HepG2 (cell line): ENCODE data around the gene FGF14. TPM values are rescaled to one million over a fixed set of nuclear protein-coding genes. Genes with fewer than 3 reads are reported as not detected.

Source experiments
- ATAC-seq: fragments of 200-7000 bp; cut with Tn5 transposase; 3 replicates; pipeline ENCODE4 v1.9.1; 2020; ENCODE audit warnings: mild to moderate bottlenecking, moderate library complexity
- BruUV-seq: library from RNA; stranded (reverse); fragments of 400-500 nt; replicated peaks from 2 replicates; lab custom pipeline; 2021; lab: Mats Ljungman, UMichigan
- CTCF ChIA-PET: fragments of 300-600 bp; formaldehyde crosslinking; extraction: SDS; loops from one replicate; lab custom pipeline; 2021; ENCODE audit warnings: low total read pairs, inconsistent platforms, low intra/inter-chr PET ratio; lab: Yijun Ruan, JAX
- POLR2A ChIA-PET: fragments of 350-600 bp; sonication (Branson Sonifier 250); formaldehyde crosslinking; loops from one replicate; lab custom pipeline; 2020; ENCODE audit warnings: antibody characterized with exemption, inconsistent platforms; lab: Yijun Ruan, JAX
- DNase-seq: peaks from one replicate; pipeline ENCODE4 v3.0.0-alpha.2; 2015; ENCODE audit warnings: low spot score
- FAIRE-seq: peaks from 3 replicates; lab custom pipeline; 2011; peaks lifted over from hg19 to GRCh38; lab: Jason Lieb, UNC
- H2AFZ ChIP-seq: one replicate; pipeline ENCODE4 v1.6.1; 2011; ENCODE audit warnings: low read length, inconsistent platforms
- H3K27ac ChIP-seq: fragments of 300-600 bp; 3 replicates; pipeline ENCODE4 v1.8.0; 2011; ENCODE audit warnings: mixed run types, mild to moderate bottlenecking, mixed read lengths, low read length, inconsistent platforms; ENCODE audit not compliant: insufficient read depth; ENCODE audit errors: extremely low read length
- H3K27me3 ChIP-seq, 2 experiments: fragments of 200-600 bp in 1 of 2; 2 replicates in 1 of 2; 3 replicates in 1 of 2; pipeline versions ENCODE4 v1.6.0 to v1.8.0; 2011; ENCODE audit warnings: low read length in 2 of 2, mild to moderate bottlenecking in 2 of 2, moderate library complexity in 2 of 2, inconsistent platforms in 1 of 2; ENCODE audit not compliant: insufficient read depth in 2 of 2, control insufficient read depth in 1 of 2
- H3K36me3 ChIP-seq, 2 experiments: fragments of 200-600 bp in 1 of 2; replicated peaks in 1 of 2; 2 replicates in 1 of 2; 3 replicates in 1 of 2; pipeline versions ENCODE4 v1.5.1 to v1.8.0; 2011; ENCODE audit warnings: low read length in 2 of 2, inconsistent platforms in 1 of 2; ENCODE audit not compliant: insufficient read depth in 2 of 2, control insufficient read depth in 1 of 2
- H3K4me1 ChIP-seq: 2 replicates; pipeline ENCODE4 v1.5.1; 2012; ENCODE audit warnings: low read length, inconsistent platforms; ENCODE audit not compliant: insufficient read depth
- H3K4me2 ChIP-seq: 2 replicates; pipeline ENCODE4 v1.6.0; 2011; ENCODE audit warnings: low read depth, low read length, inconsistent platforms
- H3K4me3 ChIP-seq, 3 experiments: fragments of 200-600 bp in 1 of 3; sonication (generic), shearing (Covaris generic) in 1 of 3; replicated peaks in 1 of 3; 2 replicates each; pipeline ENCODE4 v1.5.1; 2011 to 2016; ENCODE audit warnings: low read length in 3 of 3, inconsistent platforms in 2 of 3, low read depth in 2 of 3, mild to moderate bottlenecking in 2 of 3, control low read depth in 1 of 3, mixed read lengths in 1 of 3; ENCODE audit not compliant: insufficient read depth in 1 of 3
- H3K79me2 ChIP-seq: one replicate; pipeline ENCODE4 v1.6.1; 2011; ENCODE audit warnings: low read length, inconsistent platforms; ENCODE audit not compliant: insufficient read depth
- H3K9ac ChIP-seq: 2 replicates; pipeline ENCODE4 v1.6.0; 2011; ENCODE audit warnings: mild to moderate bottlenecking, low read depth, low read length, inconsistent platforms; ENCODE audit not compliant: insufficient read depth
- H3K9me3 ChIP-seq: 2 replicates; pipeline ENCODE4 v1.5.1; 2012; ENCODE audit warnings: mild to moderate bottlenecking, low read length
- H4K20me1 ChIP-seq: 2 replicates; pipeline ENCODE4 v1.6.0; 2011; ENCODE audit warnings: inconsistent platforms, mild to moderate bottlenecking, low read length, moderate library complexity; ENCODE audit not compliant: insufficient read depth
- HIVEP1 ChIP-seq: sonication (generic); formaldehyde crosslinking; IDR thresholded peaks from 2 replicates; pipeline ENCODE4 v1.4.0; 2020; ENCODE audit warnings: mild to moderate bottlenecking, missing genetic modification reagents
- HOXA7 ChIP-seq: sonication (generic); formaldehyde crosslinking; IDR thresholded peaks from 2 replicates; pipeline ENCODE4 v1.8.1; 2022; ENCODE audit warnings: mild to moderate bottlenecking, missing genetic modification reagents, moderate library complexity
- ISL2 ChIP-seq: sonication (generic); formaldehyde crosslinking; IDR thresholded peaks from 2 replicates; pipeline ENCODE4 v1.5.0; 2020; ENCODE audit warnings: missing genetic modification reagents
- POLR2AphosphoS2 ChIP-seq: IDR thresholded peaks from 2 replicates; pipeline ENCODE4 v1.6.1; 2011; ENCODE audit warnings: low read depth, low read length, improper control_type of control experiment
- RAD21 ChIP-seq: fragments of 450-650 bp; formaldehyde crosslinking; IDR thresholded peaks from 2 replicates; pipeline ENCODE4 v1.5.0; 2020; ENCODE audit warnings: mild to moderate bottlenecking
- SOX13 ChIP-seq, 3 experiments: fragments of 450-650 bp in 1 of 3; sonication (generic) in 1 of 3; formaldehyde crosslinking in 1 of 3; IDR thresholded peaks in 2 of 3; conservative IDR thresholded peaks in 1 of 3; 2 replicates each; pipeline versions ENCODE4 v1.5.0 to v1.6.1; 2016 to 2020; ENCODE audit warnings: antibody characterized with exemption in 1 of 3, mild to moderate bottlenecking in 1 of 3, missing compliant biosample characterization in 1 of 3, missing genetic modification reagents in 1 of 3, moderate library complexity in 1 of 3
- TSC22D2 ChIP-seq: sonication (generic); formaldehyde crosslinking; IDR thresholded peaks from 2 replicates; pipeline ENCODE4 v1.5.1; 2020; ENCODE audit warnings: missing genetic modification reagents, mild to moderate bottlenecking, borderline replicate concordance
- ZFP36 ChIP-seq: fragments of 150-350 bp; IDR thresholded peaks from 2 replicates; pipeline ENCODE4 v1.6.1; 2018; ENCODE audit warnings: borderline replicate concordance, low read length, low read depth; ENCODE audit not compliant: partially characterized antibody
- ZKSCAN5 ChIP-seq: sonication (generic); formaldehyde crosslinking; IDR thresholded peaks from 2 replicates; pipeline ENCODE4 v1.5.1; 2020; ENCODE audit warnings: mild to moderate bottlenecking, missing genetic modification reagents
- ZNF260 ChIP-seq: sonication (generic); formaldehyde crosslinking; IDR thresholded peaks from 2 replicates; pipeline ENCODE4 v1.4.0; 2020; ENCODE audit warnings: missing genetic modification reagents, low read depth, mild to moderate bottlenecking, borderline replicate concordance
- ZNF296 ChIP-seq: sonication (generic); formaldehyde crosslinking; conservative IDR thresholded peaks from 2 replicates; pipeline ENCODE4 v1.5.0; 2020; ENCODE audit warnings: mild to moderate bottlenecking, missing genetic modification reagents
- ZNF446 ChIP-seq: sonication (generic); formaldehyde crosslinking; IDR thresholded peaks from 2 replicates; pipeline ENCODE4 v1.5.0; 2020; ENCODE audit warnings: mild to moderate bottlenecking, missing genetic modification reagents
- ZNF558 ChIP-seq: sonication (generic); formaldehyde crosslinking; IDR thresholded peaks from 2 replicates; pipeline ENCODE4 v1.9.0; 2022; ENCODE audit warnings: mild to moderate bottlenecking, missing genetic modification reagents, borderline replicate concordance
- ZNF563 ChIP-seq: sonication (generic); formaldehyde crosslinking; IDR thresholded peaks from 2 replicates; pipeline ENCODE4 v1.8.0; 2022; ENCODE audit warnings: mild to moderate bottlenecking, moderate library complexity, missing genetic modification reagents
- ZNF572 ChIP-seq: sonication (generic); formaldehyde crosslinking; IDR thresholded peaks from 2 replicates; pipeline ENCODE4 v1.5.1; 2020; ENCODE audit warnings: mild to moderate bottlenecking, missing genetic modification reagents
- ZNF879 ChIP-seq: sonication (generic); formaldehyde crosslinking; IDR thresholded peaks from 2 replicates; pipeline ENCODE4 v1.8.1; 2023; ENCODE audit warnings: missing genetic modification reagents
- in situ Hi-C: cut with HindIII; loops from 2 replicates; pipeline ENCODE4 v1.10.0; 2017; ENCODE audit warnings: low pct_unique_long_range_greater_than_20kb; ENCODE audit not compliant: extremely low pct_ligation_motif_present
- intact Hi-C: fragments of 100-400 bp; cut with micrococcal nuclease; formaldehyde crosslinking; loops from one replicate; pipeline ENCODE4 v1.10.0; 2022; ENCODE audit not compliant: unreplicated experiment
- polyA plus RNA-seq, 8 experiments: library from polyadenylated mRNA; depleted of rRNA in 3 of 8; stranded (reverse) in 7 of 8; unstranded in 1 of 8; fragments of >200 nt; fragmentation: Illumina TruSeq in 4 of 8; extraction: Trizol in 4 of 8; gene quantifications; 2 replicates each; pipeline versions ENCODE4 v1.2.1 to v1.2.3, GENCODE V29; 2011 to 2016; ENCODE audit warnings: low read depth in 4 of 8, missing spikeins in 1 of 8, mixed read lengths in 1 of 8; ENCODE audit not compliant: insufficient read depth in 1 of 8
- total RNA-seq, 5 experiments: library from RNA; depleted of rRNA; stranded (reverse); fragments of >200 nt; fragmentation: Illumina TruSeq; extraction: Trizol; gene quantifications; 2 replicates each; pipeline ENCODE4 v1.2.3, GENCODE V29; 2016; ENCODE audit warnings: low read depth in 1 of 5
- TF ChIP-seq, protein P1 (sequence below): sonication (generic); formaldehyde crosslinking; IDR thresholded peaks from 2 replicates; pipeline ENCODE4 v1.4.0; 2020; ENCODE audit warnings: mild to moderate bottlenecking, missing genetic modification reagents
- TF ChIP-seq, protein P2 (sequence below): sonication (generic); formaldehyde crosslinking; conservative IDR thresholded peaks from 2 replicates; pipeline ENCODE4 v1.8.1; 2023; ENCODE audit warnings: missing genetic modification reagents

The FGF14 gene
- total and polyA plus RNA-seq, 2 of the 13 experiments (the other 11 are each of a cell fraction or from before 2014, with no cell fraction given) = not detected

- no peak overlapping the region for H3K27ac ChIP-seq
- H3K4me3 ChIP-seq = no peak overlapping the region
- POLR2A ChIA-PET = no interaction called here
- TF ChIP-seq HIVEP1 (CRISPR knock-in tag) (no peak), ZFP36 (no peak)
- TF ChIP-seq, protein P1, sequence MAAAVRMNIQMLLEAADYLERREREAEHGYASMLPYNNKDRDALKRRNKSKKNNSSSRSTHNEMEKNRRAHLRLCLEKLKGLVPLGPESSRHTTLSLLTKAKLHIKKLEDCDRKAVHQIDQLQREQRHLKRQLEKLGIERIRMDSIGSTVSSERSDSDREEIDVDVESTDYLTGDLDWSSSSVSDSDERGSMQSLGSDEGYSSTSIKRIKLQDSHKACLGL = no peak
- no peak overlapping the region for H2AFZ ChIP-seq
- BruUV-seq = no TSS peak
- H3K27me3 ChIP-seq = no peaks in the 10 kb centered on the region
- no peaks in the 10 kb centered on the region for H3K4me1 ChIP-seq
- H3K36me3 ChIP-seq = no peaks in the 10 kb centered on the region
- no peak for FAIRE-seq
- no peaks in the 10 kb centered on the region for H4K20me1 ChIP-seq
- intact Hi-C loops = no loop called here
- no peak for ATAC-seq
- in situ Hi-C loops = loop anchor here (25.0 kb wide), 1 partner anchor 415 kb away; no protein-coding TSS in a partner anchor
- H3K9ac ChIP-seq = no peak overlapping the region
- no peak for DNase-seq
- no peak overlapping the region for H3K4me2 ChIP-seq
- CTCF ChIA-PET = no interaction called here
- H3K79me2 ChIP-seq = no peaks in the 10 kb centered on the region
- H3K9me3 ChIP-seq = no peaks in the 10 kb centered on the region
Observed at GRCh38 chr13:102147353-102147752, 254.5 kb downstream of the FGF14 start.

GRCh38 chr13:102145750-102146149, 256.1 kb downstream of the FGF14 start:
- intact Hi-C loops = no loop called here
- POLR2A ChIA-PET = no interaction called here
- DNase-seq = no peak

More at GRCh38 chr13:102145750-102146149, 256.1 kb downstream of the FGF14 start:
- Histone ChIP-seq H3K27me3 (no peaks in the 10 kb centered on the region), H3K4me1 (no peaks in the 10 kb centered on the region), H3K4me2 (no peak overlapping the region), H3K79me2 (no peaks in the 10 kb centered on the region), H4K20me1 (no peaks in the 10 kb centered on the region), H3K9ac (no peak overlapping the region), H3K27ac (no peak overlapping the region), H3K4me3 (no peak overlapping the region), H3K36me3 (no peaks in the 10 kb centered on the region), H3K9me3 (no peaks in the 10 kb centered on the region), H2AFZ (no peak overlapping the region)
- BruUV-seq = no TSS peak
- ATAC-seq (no peak), FAIRE-seq (no peak)
- in situ Hi-C loops = loop anchor here (25.0 kb wide), 1 partner anchor 417 kb away; no protein-coding TSS in a partner anchor
- CTCF ChIA-PET = no interaction called here
- no peak for TF ChIP-seq ZKSCAN5 (CRISPR knock-in tag)
- no peak for TF ChIP-seq POLR2AphosphoS2
- TF ChIP-seq TSC22D2 (CRISPR knock-in tag) = no peak
- no peak for TF ChIP-seq HOXA7 (CRISPR knock-in tag)
- TF ChIP-seq ZNF558 (CRISPR knock-in tag) = no peak
- TF ChIP-seq ISL2 (CRISPR knock-in tag) = no peak
- TF ChIP-seq, protein P2, sequence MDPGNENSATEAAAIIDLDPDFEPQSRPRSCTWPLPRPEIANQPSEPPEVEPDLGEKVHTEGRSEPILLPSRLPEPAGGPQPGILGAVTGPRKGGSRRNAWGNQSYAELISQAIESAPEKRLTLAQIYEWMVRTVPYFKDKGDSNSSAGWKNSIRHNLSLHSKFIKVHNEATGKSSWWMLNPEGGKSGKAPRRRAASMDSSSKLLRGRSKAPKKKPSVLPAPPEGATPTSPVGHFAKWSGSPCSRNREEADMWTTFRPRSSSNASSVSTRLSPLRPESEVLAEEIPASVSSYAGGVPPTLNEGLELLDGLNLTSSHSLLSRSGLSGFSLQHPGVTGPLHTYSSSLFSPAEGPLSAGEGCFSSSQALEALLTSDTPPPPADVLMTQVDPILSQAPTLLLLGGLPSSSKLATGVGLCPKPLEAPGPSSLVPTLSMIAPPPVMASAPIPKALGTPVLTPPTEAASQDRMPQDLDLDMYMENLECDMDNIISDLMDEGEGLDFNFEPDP = no peak
- no peak for TF ChIP-seq ZNF446 (CRISPR knock-in tag)
- no peak for TF ChIP-seq ZNF296 (CRISPR knock-in tag)
- TF ChIP-seq SOX13 (IDR thresholded peaks at IDR 0.05) = no peak
- TF ChIP-seq SOX13 (CRISPR knock-in tag; conservative IDR thresholded peaks at IDR 0.05 in 1 of 2, IDR thresholded peaks at IDR 0.05 in 1 of 2) = no peak
- no peak for TF ChIP-seq RAD21 (CRISPR knock-in tag)
- no peak for TF ChIP-seq ZNF572 (CRISPR knock-in tag)
- no peak for TF ChIP-seq ZNF260 (CRISPR knock-in tag)
- no peak for TF ChIP-seq ZNF563 (CRISPR knock-in tag)
- TF ChIP-seq ZNF879 (CRISPR knock-in tag) = no peak
